Measurements from ENCODE around the gene CDSN.

DNA sequence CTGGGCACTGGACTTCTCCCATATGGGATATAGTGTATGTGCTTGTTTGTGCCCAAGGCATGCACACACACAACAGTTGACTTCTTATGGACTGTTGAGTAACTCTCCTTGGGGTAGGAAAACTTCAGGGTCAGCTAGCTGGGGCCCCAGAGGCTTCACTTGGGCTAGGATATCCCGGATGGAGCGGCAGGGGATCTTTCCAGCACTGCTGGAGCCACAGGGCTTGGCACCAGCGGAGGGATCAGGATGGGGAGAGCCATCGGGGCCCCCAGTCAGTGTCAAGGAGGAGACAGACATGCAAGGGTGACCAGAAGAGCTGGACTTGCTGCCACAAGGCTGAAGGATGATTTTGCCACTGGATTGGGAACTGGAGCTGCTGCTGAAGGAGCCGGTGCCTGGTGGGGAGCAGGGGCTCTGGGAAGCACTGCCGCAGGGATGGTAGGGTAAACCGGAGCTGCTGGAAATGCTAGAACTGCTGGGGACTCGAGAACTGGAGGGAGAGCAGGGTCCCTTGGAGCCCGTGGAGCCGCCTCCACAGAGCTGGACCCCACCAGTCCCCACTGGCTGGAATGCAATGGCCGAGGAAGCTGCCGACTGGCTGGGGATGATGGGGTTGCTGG lies 4.2 kb downstream of the CDSN start:
- TF ChIP-seq EZH2 (IDR thresholded peaks at IDR 0.05; ENCODE audit: low read depth): no peak
- TF ChIP-seq, protein P1, sequence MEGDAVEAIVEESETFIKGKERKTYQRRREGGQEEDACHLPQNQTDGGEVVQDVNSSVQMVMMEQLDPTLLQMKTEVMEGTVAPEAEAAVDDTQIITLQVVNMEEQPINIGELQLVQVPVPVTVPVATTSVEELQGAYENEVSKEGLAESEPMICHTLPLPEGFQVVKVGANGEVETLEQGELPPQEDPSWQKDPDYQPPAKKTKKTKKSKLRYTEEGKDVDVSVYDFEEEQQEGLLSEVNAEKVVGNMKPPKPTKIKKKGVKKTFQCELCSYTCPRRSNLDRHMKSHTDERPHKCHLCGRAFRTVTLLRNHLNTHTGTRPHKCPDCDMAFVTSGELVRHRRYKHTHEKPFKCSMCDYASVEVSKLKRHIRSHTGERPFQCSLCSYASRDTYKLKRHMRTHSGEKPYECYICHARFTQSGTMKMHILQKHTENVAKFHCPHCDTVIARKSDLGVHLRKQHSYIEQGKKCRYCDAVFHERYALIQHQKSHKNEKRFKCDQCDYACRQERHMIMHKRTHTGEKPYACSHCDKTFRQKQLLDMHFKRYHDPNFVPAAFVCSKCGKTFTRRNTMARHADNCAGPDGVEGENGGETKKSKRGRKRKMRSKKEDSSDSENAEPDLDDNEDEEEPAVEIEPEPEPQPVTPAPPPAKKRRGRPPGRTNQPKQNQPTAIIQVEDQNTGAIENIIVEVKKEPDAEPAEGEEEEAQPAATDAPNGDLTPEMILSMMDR (conservative IDR thresholded peaks at IDR 0.05): no peak

All from PC-9 (cell line).